PFSK-1 (cell line): ENCODE data around the gene CELA2A.

Experiments used
- FOXP2 ChIP-seq: optimal IDR thresholded peaks from 2 replicates; pipeline ENCODE3; 2011; ENCODE audit warnings: borderline replicate concordance, control low read depth, inconsistent platforms; ENCODE audit not compliant: insufficient read depth; ENCODE audit errors: extremely low read length, extremely low read depth
- POLR2AphosphoS5 ChIP-seq: IDR thresholded peaks from 2 replicates; pipeline ENCODE4 v1.6.1; 2012; ENCODE audit warnings: low read depth, mild to moderate bottlenecking, control low read depth, low read length, moderate library complexity
- SIN3A ChIP-seq: IDR thresholded peaks from 2 replicates; pipeline ENCODE4 v1.6.1; 2012; ENCODE audit warnings: mild to moderate bottlenecking, low read length, moderate library complexity, borderline replicate concordance; ENCODE audit not compliant: insufficient read depth
- TAF1 ChIP-seq: IDR thresholded peaks from 2 replicates; pipeline ENCODE4 v1.6.1; 2012; ENCODE audit warnings: low read length, control low read depth, borderline replicate concordance; ENCODE audit not compliant: insufficient read depth
- TF ChIP-seq, protein P1 (sequence below), 2 experiments: IDR thresholded peaks; 2 replicates each; pipeline versions ENCODE4 v1.6.1 to v1.8.0; 2011 to 2012; ENCODE audit warnings: low read depth in 2 of 2, low read length in 2 of 2, control low read depth in 1 of 2, inconsistent platforms in 1 of 2, mild to moderate bottlenecking in 1 of 2, moderate library complexity in 1 of 2; ENCODE audit not compliant: insufficient read depth in 1 of 2

DNA sequence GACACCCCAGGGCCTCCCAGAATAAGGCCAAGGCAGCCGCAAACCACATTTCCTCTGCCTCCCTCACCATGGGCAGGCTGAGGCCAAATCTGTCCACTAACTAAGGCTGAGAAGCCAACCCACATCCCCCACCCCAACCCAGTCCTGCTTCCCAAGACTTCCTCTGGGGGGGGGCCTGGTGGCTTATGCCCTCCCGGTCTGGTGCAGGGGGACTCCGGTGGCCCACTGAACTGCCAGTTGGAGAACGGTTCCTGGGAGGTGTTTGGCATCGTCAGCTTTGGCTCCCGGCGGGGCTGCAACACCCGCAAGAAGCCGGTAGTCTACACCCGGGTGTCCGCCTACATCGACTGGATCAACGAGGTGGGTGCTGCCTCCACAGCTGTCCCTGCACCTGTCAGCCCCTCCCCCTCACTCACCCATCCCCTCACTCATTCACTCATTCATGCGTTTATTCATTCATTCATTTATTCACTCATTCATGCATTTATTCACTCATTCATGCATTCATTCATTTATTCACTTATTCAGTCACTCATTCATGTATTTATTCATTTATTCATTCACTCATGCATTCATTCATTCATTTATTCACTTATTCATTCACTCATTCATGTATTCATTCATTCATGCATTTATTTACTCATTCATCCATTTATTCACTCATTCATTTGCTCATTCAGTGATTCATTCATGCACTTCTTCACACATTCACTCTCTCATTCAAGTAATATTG lies 11.0 kb upstream of the CELA2A start:
- TF ChIP-seq, protein P1, sequence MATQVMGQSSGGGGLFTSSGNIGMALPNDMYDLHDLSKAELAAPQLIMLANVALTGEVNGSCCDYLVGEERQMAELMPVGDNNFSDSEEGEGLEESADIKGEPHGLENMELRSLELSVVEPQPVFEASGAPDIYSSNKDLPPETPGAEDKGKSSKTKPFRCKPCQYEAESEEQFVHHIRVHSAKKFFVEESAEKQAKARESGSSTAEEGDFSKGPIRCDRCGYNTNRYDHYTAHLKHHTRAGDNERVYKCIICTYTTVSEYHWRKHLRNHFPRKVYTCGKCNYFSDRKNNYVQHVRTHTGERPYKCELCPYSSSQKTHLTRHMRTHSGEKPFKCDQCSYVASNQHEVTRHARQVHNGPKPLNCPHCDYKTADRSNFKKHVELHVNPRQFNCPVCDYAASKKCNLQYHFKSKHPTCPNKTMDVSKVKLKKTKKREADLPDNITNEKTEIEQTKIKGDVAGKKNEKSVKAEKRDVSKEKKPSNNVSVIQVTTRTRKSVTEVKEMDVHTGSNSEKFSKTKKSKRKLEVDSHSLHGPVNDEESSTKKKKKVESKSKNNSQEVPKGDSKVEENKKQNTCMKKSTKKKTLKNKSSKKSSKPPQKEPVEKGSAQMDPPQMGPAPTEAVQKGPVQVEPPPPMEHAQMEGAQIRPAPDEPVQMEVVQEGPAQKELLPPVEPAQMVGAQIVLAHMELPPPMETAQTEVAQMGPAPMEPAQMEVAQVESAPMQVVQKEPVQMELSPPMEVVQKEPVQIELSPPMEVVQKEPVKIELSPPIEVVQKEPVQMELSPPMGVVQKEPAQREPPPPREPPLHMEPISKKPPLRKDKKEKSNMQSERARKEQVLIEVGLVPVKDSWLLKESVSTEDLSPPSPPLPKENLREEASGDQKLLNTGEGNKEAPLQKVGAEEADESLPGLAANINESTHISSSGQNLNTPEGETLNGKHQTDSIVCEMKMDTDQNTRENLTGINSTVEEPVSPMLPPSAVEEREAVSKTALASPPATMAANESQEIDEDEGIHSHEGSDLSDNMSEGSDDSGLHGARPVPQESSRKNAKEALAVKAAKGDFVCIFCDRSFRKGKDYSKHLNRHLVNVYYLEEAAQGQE (IDR thresholded peaks at IDR 0.05; ENCODE audit: insufficient read depth in 1 of 2, low read depth in 2 of 2, low read length in 2 of 2) = no peak
- no peak for TF ChIP-seq POLR2AphosphoS5
- TF ChIP-seq SIN3A = no peak
- no peak for TF ChIP-seq TAF1
- TF ChIP-seq FOXP2 = no peak
